ENCODE measurements around the gene MMP1.

DNA sequence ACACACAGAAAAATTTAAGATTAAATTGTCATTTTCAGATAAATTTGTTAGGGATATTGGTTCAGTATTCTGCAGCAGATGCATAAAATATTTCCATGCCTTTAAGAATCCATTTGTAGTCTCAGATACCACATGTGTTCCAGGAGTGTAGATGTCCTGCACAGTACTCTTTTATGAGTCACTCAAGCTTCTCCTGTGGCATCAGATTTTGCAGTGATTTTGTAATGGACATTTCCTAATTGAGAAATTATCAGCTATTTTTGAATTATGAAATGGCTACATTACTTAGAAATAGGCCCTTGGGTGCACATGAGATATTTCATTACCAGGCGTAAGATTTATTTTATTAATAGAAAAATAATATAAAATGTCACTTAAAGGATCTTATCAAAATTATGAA lies 26.6 kb upstream of the MMP1 start:
- TF ChIP-seq, protein P1, sequence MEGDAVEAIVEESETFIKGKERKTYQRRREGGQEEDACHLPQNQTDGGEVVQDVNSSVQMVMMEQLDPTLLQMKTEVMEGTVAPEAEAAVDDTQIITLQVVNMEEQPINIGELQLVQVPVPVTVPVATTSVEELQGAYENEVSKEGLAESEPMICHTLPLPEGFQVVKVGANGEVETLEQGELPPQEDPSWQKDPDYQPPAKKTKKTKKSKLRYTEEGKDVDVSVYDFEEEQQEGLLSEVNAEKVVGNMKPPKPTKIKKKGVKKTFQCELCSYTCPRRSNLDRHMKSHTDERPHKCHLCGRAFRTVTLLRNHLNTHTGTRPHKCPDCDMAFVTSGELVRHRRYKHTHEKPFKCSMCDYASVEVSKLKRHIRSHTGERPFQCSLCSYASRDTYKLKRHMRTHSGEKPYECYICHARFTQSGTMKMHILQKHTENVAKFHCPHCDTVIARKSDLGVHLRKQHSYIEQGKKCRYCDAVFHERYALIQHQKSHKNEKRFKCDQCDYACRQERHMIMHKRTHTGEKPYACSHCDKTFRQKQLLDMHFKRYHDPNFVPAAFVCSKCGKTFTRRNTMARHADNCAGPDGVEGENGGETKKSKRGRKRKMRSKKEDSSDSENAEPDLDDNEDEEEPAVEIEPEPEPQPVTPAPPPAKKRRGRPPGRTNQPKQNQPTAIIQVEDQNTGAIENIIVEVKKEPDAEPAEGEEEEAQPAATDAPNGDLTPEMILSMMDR (conservative IDR thresholded peaks at IDR 0.05; ENCODE audit: low read length), result no peak
- TF ChIP-seq EZH2phosphoT487 (IDR thresholded peaks at IDR 0.05; ENCODE audit: borderline replicate concordance), result no peak

All from Loucy (cell line).